Body of pancreas (tissue), 4 donors: Measurements from ENCODE around the gene NECTIN2. TPM values are rescaled to one million over a fixed set of nuclear protein-coding genes. Genes with fewer than 3 reads are reported as not detected.

Experiments used
- ATAC-seq: fragments of 150-250 bp; one replicate; pipeline ENCODE4 v1.9.1; 2016
- DNase-seq, 4 donors: peaks; one replicate each; pipeline ENCODE4 v3.0.0-alpha.2; 2019
- H3K27ac ChIP-seq, 4 donors: fragments of 200-600 bp; sonication (generic); 1 replicate in 3 of 4; 2 replicates in 1 of 4; pipeline versions ENCODE4 v1.5.1 to v1.6.1; 2016 to 2019; ENCODE audit warnings: mild to moderate bottlenecking in 1 of 4, mixed read lengths in 1 of 4, moderate library complexity in 1 of 4
- H3K27me3 ChIP-seq, 2 donors: fragments of 200-600 bp; sonication (generic); one replicate each; pipeline ENCODE4 v1.6.0; 2016; ENCODE audit warnings: mild to moderate bottlenecking in 1 of 2
- H3K36me3 ChIP-seq, 2 donors: fragments of 200-600 bp; sonication (generic); replicated peaks in 1 of 2; 2 replicates each; pipeline ENCODE4 v1.5.1; 2016; ENCODE audit warnings: low read depth in 2 of 2; ENCODE audit not compliant: insufficient read depth in 1 of 2
- H3K4me1 ChIP-seq: fragments of 200-600 bp; sonication (generic); one replicate; pipeline ENCODE4 v1.6.0; 2016
- H3K4me3 ChIP-seq, 2 donors: fragments of 200-600 bp; sonication (generic); 1 replicate in 1 of 2; 2 replicates in 1 of 2; pipeline ENCODE4 v1.5.1; 2016 to 2019
- H3K9me3 ChIP-seq, 3 donors: fragments of 200-600 bp; sonication (generic); 1 replicate in 2 of 3; 2 replicates in 1 of 3; pipeline ENCODE4 v1.5.1; 2016
- POLR2A ChIP-seq, 3 donors: fragments of 450-650 bp; IDR thresholded peaks; one replicate each; pipeline ENCODE4 v1.6.1; 2016; ENCODE audit warnings: antibody characterized with exemption in 3 of 3, mild to moderate bottlenecking in 2 of 3
- WGBS, 2 donors: methylation state at CpG; one replicate each; pipeline ENCODE4 v1.1.5; 2017; 5-methylcytosine and 5-hydroxymethylcytosine counted together
- intact Hi-C: fragments of 100-400 bp; cut with DNase I; formaldehyde crosslinking; loops from one replicate; pipeline ENCODE4 v1.15.1; 2023
- total RNA-seq, 2 donors: library from RNA; depleted of rRNA; stranded (reverse); fragments of >200 nt; gene quantifications; one replicate each; pipeline ENCODE4 v1.1.0, GENCODE V29; 2016
- TF ChIP-seq, protein P1 (sequence below), 7 experiments: fragments of 450-650 bp in 4 of 7; fragments of 200-600 bp in 3 of 7; sonication (generic) in 3 of 7; IDR thresholded peaks; one replicate each; pipeline ENCODE4 v1.5.1; 2016 to 2019; ENCODE audit warnings: antibody characterized with exemption in 7 of 7

NECTIN2 gene
- total RNA-seq, 2 donors from 2014 or later = 54.0 to 137 TPM

DNA sequence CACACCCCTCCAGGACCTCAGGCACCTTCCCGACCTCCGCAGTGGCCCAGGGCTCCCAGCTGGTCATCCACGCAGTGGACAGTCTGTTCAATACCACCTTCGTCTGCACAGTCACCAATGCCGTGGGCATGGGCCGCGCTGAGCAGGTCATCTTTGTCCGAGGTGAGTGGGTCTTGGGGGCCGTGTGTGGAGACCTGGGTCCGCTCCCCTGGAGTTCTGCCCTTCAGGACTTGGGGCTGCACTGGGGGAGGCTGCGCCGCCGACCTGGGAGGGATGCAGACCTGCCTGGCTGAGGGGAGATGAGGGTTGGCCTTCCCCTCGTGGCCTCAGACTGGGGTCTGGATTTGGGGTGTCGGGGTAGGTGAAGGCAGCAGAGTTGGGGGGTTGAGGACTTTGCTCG is 28.2 kb downstream of the NECTIN2 start:
- no peaks in the 10 kb centered on the region for H3K27me3 ChIP-seq
- 88 to 93% methylated on average over 7 to 9 of the region's 16 CpGs for WGBS, 2 donors
- H3K9me3 ChIP-seq = no peaks in the 10 kb centered on the region
- intact Hi-C loops = no loop called here
- no peak overlapping the region for H3K4me3 ChIP-seq
- DNase-seq = no peak
- H3K27ac ChIP-seq = no peak overlapping the region
- peaks cover 13 to 17% of the 10 kb centered on the region in 2 donors for H3K36me3 ChIP-seq
- no peak for ATAC-seq
- peaks cover 13% of the 10 kb centered on the region for H3K4me1 ChIP-seq
- TF ChIP-seq, protein P1, sequence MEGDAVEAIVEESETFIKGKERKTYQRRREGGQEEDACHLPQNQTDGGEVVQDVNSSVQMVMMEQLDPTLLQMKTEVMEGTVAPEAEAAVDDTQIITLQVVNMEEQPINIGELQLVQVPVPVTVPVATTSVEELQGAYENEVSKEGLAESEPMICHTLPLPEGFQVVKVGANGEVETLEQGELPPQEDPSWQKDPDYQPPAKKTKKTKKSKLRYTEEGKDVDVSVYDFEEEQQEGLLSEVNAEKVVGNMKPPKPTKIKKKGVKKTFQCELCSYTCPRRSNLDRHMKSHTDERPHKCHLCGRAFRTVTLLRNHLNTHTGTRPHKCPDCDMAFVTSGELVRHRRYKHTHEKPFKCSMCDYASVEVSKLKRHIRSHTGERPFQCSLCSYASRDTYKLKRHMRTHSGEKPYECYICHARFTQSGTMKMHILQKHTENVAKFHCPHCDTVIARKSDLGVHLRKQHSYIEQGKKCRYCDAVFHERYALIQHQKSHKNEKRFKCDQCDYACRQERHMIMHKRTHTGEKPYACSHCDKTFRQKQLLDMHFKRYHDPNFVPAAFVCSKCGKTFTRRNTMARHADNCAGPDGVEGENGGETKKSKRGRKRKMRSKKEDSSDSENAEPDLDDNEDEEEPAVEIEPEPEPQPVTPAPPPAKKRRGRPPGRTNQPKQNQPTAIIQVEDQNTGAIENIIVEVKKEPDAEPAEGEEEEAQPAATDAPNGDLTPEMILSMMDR (IDR thresholded peaks at IDR 0.05) = no peak
- no peak for TF ChIP-seq POLR2A (IDR thresholded peaks at IDR 0.05)

DNA sequence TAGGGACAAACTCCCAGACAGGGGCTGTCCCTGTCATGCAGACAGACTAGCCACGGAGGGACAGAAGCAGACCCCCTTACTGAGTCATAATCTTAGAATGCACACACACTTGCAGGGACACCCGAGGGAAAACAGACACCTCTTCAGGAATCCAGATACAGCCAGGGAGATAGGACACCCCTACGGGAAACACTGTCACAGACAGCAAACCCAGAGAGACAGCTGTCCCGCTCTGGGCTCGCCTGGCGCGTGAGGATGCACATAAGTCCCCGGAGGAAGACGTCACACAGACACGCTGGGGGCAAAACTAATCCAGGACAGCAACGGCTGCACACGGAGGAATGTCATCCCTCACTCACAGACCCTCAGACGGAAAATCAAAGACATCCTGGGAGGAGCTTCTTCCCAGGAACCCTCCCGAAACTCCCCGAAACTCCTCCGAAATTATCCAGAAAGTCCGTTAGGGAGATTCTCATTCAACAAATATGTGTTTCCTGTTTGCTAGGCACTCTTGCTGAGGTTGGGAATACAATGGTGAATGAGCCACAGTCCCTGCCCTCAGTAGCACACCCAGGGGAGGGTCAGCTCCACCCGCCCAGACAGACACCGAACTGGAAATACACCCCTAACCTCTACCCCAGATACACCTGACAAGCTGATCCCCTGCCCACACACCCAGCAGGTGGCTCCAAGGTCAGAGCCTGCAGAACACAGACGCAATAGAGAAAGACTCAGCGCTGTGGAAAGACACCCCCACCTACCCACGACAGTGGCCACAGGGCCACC is 29.8 kb downstream of the NECTIN2 start:
- no peaks in the 10 kb centered on the region for H3K9me3 ChIP-seq
- peaks cover 13% of the 10 kb centered on the region for H3K4me1 ChIP-seq
- intact Hi-C loops = no loop called here
- H3K27me3 ChIP-seq = no peaks in the 10 kb centered on the region
- H3K27ac ChIP-seq = peak overlapping the region in 2 of 4 donors; percentile 7 to 51
- ATAC-seq = peak; percentile 62
- no peak overlapping the region for H3K4me3 ChIP-seq
- TF ChIP-seq, protein P1 (IDR thresholded peaks at IDR 0.05) = peak in 1 of 7 experiments; percentile 15
- TF ChIP-seq POLR2A (IDR thresholded peaks at IDR 0.05) = no peak
- peaks cover 13 to 17% of the 10 kb centered on the region in 2 donors for H3K36me3 ChIP-seq
- WGBS, 2 donors = 56 to 72% methylated on average over 8 to 22 of the region's 22 CpGs
- DNase-seq = peak; percentile 30 to 71 (median 50)

DNA sequence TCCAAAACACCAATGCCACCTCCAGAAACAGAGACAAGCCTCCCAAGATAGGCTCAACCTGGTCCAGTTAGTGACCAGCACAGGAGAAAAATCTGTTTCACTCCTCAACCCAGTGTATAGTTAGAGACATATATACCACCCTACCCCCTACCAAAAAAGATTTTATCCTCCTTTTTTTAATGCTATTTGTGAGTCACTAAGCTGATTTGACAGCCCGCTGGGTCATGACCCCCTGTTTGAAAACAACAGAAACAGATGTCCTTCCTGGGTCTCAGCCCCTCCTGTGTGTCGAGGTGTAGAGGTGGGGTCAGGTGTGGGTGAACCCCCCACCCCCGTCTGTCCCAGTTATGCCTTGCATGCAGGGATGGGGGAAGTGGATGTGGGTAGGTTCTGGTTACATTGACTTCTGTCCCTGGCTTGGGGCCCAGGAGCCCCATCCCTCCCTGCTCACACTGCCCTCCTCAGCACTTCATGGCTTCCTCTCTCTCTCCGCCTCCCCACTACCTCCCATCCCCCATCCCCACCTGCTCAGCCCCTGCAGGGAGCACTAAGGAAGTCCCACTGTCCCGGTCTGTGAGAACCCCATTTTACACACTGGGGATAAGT is 30.9 kb downstream of the NECTIN2 start:
- Histone ChIP-seq H3K27ac (peak overlapping the region in 1 of 4 donors; percentile 51), H3K4me1 (peaks cover 13% of the 10 kb centered on the region), H3K27me3 (no peaks in the 10 kb centered on the region), H3K4me3 (no peak overlapping the region), H3K36me3 (peaks cover 10 to 15% of the 10 kb centered on the region in 2 donors), H3K9me3 (no peaks in the 10 kb centered on the region)
- ATAC-seq = no peak
- intact Hi-C loops = no loop called here
- TF ChIP-seq POLR2A (IDR thresholded peaks at IDR 0.05) = no peak
- TF ChIP-seq, protein P1 (IDR thresholded peaks at IDR 0.05) = no peak
- no peak for DNase-seq
- WGBS, 2 donors = 72 to 75% methylated on average over 5 of the region's 5 CpGs

DNA sequence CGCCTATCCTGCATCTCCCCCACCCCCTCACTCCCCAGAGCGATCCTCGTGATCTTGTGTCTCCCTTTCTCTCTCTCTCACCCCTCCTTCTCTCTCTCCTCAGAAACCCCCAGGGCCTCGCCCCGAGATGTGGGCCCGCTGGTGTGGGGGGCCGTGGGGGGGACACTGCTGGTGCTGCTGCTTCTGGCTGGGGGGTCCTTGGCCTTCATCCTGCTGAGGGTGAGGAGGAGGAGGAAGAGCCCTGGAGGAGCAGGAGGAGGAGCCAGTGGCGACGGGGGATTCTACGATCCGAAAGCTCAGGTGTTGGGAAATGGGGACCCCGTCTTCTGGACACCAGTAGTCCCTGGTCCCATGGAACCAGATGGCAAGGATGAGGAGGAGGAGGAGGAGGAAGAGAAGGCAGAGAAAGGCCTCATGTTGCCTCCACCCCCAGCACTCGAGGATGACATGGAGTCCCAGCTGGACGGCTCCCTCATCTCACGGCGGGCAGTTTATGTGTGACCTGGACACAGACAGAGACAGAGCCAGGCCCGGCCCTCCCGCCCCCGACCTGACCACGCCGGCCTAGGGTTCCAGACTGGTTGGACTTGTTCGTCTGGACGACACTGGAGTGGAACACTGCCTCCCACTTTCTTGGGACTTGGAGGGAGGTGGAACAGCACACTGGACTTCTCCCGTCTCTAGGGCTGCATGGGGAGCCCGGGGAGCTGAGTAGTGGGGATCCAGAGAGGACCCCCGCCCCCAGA is 32.2 kb downstream of the NECTIN2 start:
- no peak for ATAC-seq
- Histone ChIP-seq H3K9me3 (no peaks in the 10 kb centered on the region), H3K27ac (no peak overlapping the region), H3K27me3 (no peaks in the 10 kb centered on the region), H3K4me1 (peaks cover 13% of the 10 kb centered on the region), H3K4me3 (no peak overlapping the region), H3K36me3 (peaks cover 10% of the 10 kb centered on the region in 2 donors)
- WGBS, 2 donors = 80 to 85% methylated on average over 18 to 26 of the region's 26 CpGs
- TF ChIP-seq, protein P1 (IDR thresholded peaks at IDR 0.05) = no peak
- no peak for TF ChIP-seq POLR2A (IDR thresholded peaks at IDR 0.05)
- intact Hi-C loops = no loop called here
- DNase-seq = no peak
